ENCODE measurements around the gene GSTM3. TPM values are rescaled to one million over a fixed set of nuclear protein-coding genes. Genes with fewer than 3 reads are reported as not detected.
A peak's percentile ranks its signal among the peaks of the same experiment; 100 is the strongest.

Gene GSTM3
- total RNA-seq, 4 donors from 2014 or later = 65.9 to 288 (median 114) TPM

GRCh38 chr1:109780982-109781381, 40.1 kb upstream of the GSTM3 start:
- DNase-seq (ENCODE audit: low spot score in 2 of 2) = no peak
- no peaks in the 10 kb centered on the region for H3K9me3 ChIP-seq
- TF ChIP-seq POLR2AphosphoS5 (IDR thresholded peaks at IDR 0.05) (no peak), EP300 (IDR thresholded peaks at IDR 0.05) (no peak), CTCF (IDR thresholded peaks at IDR 0.05) (no peak), POLR2A (IDR thresholded peaks at IDR 0.05) (no peak)
- H3K27me3 ChIP-seq = no peaks in the 10 kb centered on the region
- 93% methylated on average over 1 of the region's 1 CpG for WGBS
- peaks cover 17% of the 10 kb centered on the region for H3K4me1 ChIP-seq
- no peak overlapping the region for H3K27ac ChIP-seq
- H3K36me3 ChIP-seq = no peaks in the 10 kb centered on the region
- no peak overlapping the region for H3K4me3 ChIP-seq

- Histone ChIP-seq H3K4me3 (no peak overlapping the region), H3K27ac (no peak overlapping the region), H3K36me3 (no peaks in the 10 kb centered on the region), H3K9me3 (no peaks in the 10 kb centered on the region), H3K4me1 (peaks cover 13% of the 10 kb centered on the region), H3K27me3 (no peaks in the 10 kb centered on the region)
- WGBS = 91% methylated on average over 9 of the region's 9 CpGs
- peak; percentile 52 to 56 for DNase-seq (ENCODE audit: low spot score in 2 of 2)
- TF ChIP-seq CTCF (IDR thresholded peaks at IDR 0.05) (no peak), POLR2A (IDR thresholded peaks at IDR 0.05) (no peak), POLR2AphosphoS5 (IDR thresholded peaks at IDR 0.05) (no peak), EP300 (IDR thresholded peaks at IDR 0.05) (no peak)
Observed at GRCh38 chr1:109777980-109778625, 37.3 kb upstream of the GSTM3 start.

- Histone ChIP-seq H3K27me3 (no peaks in the 10 kb centered on the region), H3K4me1 (peaks cover 9% of the 10 kb centered on the region), H3K27ac (no peak overlapping the region), H3K4me3 (no peak overlapping the region), H3K9me3 (no peaks in the 10 kb centered on the region), H3K36me3 (no peaks in the 10 kb centered on the region)
- 78% methylated on average over 7 of the region's 7 CpGs for WGBS
- TF ChIP-seq CTCF (IDR thresholded peaks at IDR 0.05) (no peak), EP300 (IDR thresholded peaks at IDR 0.05) (no peak), POLR2A (IDR thresholded peaks at IDR 0.05) (no peak), POLR2AphosphoS5 (IDR thresholded peaks at IDR 0.05) (no peak)
- peak; percentile 48 to 60 for DNase-seq (ENCODE audit: low spot score in 2 of 2)
Observed at GRCh38 chr1:109777436-109777835, 36.6 kb upstream of the GSTM3 start.

GRCh38 chr1:109776911-109777310, 36.1 kb upstream of the GSTM3 start:
- Histone ChIP-seq H3K36me3 (no peaks in the 10 kb centered on the region), H3K27me3 (no peaks in the 10 kb centered on the region), H3K4me1 (peaks cover 9% of the 10 kb centered on the region), H3K4me3 (no peak overlapping the region), H3K27ac (no peak overlapping the region), H3K9me3 (no peaks in the 10 kb centered on the region)
- DNase-seq (ENCODE audit: low spot score in 2 of 2) = peak; percentile 88 to 90
- 8% methylated on average over 2 of the region's 4 CpGs for WGBS
- TF ChIP-seq POLR2A (IDR thresholded peaks at IDR 0.05) (no peak), CTCF (IDR thresholded peaks at IDR 0.05) (peak; percentile 90 to 93), POLR2AphosphoS5 (IDR thresholded peaks at IDR 0.05) (peak in 1 of 3 donors; percentile 29)

- peak; percentile 37 to 73 for DNase-seq (ENCODE audit: low spot score in 2 of 2)
- Histone ChIP-seq H3K27ac (no peak overlapping the region), H3K4me1 (peaks cover 9% of the 10 kb centered on the region), H3K36me3 (no peaks in the 10 kb centered on the region), H3K9me3 (no peaks in the 10 kb centered on the region), H3K4me3 (no peak overlapping the region), H3K27me3 (no peaks in the 10 kb centered on the region)
- TF ChIP-seq CTCF (IDR thresholded peaks at IDR 0.05) (no peak), EP300 (IDR thresholded peaks at IDR 0.05) (no peak), POLR2AphosphoS5 (IDR thresholded peaks at IDR 0.05) (no peak), POLR2A (IDR thresholded peaks at IDR 0.05) (no peak)
- WGBS = 76% methylated on average over 6 of the region's 6 CpGs
Observed at GRCh38 chr1:109776206-109776835, 35.5 kb upstream of the GSTM3 start.
